Stimulated activated naive B cell treated with anti-CD40 and anti-IgM and Interleukin-4, amounts not matched to agents 10 μg/mL and 1 μg/mL and 100 μg/mL, for 72 hours (primary cell): ENCODE measurements around the gene TMEM161A.

ENCODE experiments used
- ATAC-seq, 2 donors: fragments of 150-1000 bp; cut with Tn5 transposase; replicated peaks; 2 replicates each; pipeline ENCODE4 v1.10.0; 2021; ENCODE audit warnings: moderate library complexity in 1 of 2
- DNase-seq: peaks from one replicate; pipeline ENCODE4 v3.0.0; 2021
- H3K27ac Mint-ChIP-seq: one replicate; pipeline ENCODE4 v1.8.0; 2022; ENCODE audit warnings: mild to moderate bottlenecking, mixed read lengths
- H3K27me3 Mint-ChIP-seq, 2 donors: one replicate each; pipeline ENCODE4 v1.8.0; 2022; ENCODE audit warnings: mixed read lengths in 2 of 2
- H3K36me3 Mint-ChIP-seq, 2 donors: one replicate each; pipeline ENCODE4 v1.8.0; 2022; ENCODE audit warnings: mixed read lengths in 2 of 2, mild to moderate bottlenecking in 1 of 2
- H3K4me1 Mint-ChIP-seq, 2 donors: one replicate each; pipeline ENCODE4 v1.8.0; 2022; ENCODE audit warnings: mixed read lengths in 2 of 2, mild to moderate bottlenecking in 1 of 2
- H3K4me3 Mint-ChIP-seq, 2 donors: one replicate each; pipeline ENCODE4 v1.8.0; 2022; ENCODE audit warnings: mild to moderate bottlenecking in 2 of 2, mixed read lengths in 2 of 2, moderate library complexity in 1 of 2
- H3K9me3 Mint-ChIP-seq, 2 donors: one replicate each; pipeline ENCODE4 v1.8.0; 2022; ENCODE audit warnings: mixed read lengths in 2 of 2, mild to moderate bottlenecking in 1 of 2

Gene TMEM161A

GRCh38 chr19:19081642-19082151, 56.6 kb downstream of the TMEM161A start:
- Mint-ChIP-seq H3K36me3 (peaks cover 11 to 27% of the 10 kb centered on the region in 2 donors), H3K27ac (no peak overlapping the region), H3K27me3 (no peaks in the 10 kb centered on the region), H3K9me3 (no peaks in the 10 kb centered on the region), H3K4me1 (peaks cover 22 to 49% of the 10 kb centered on the region in 2 donors), H3K4me3 (no peak overlapping the region)
- DNase-seq (no peak), ATAC-seq (no peak)

- H3K4me1 Mint-ChIP-seq, result peaks cover 23 to 54% of the 10 kb centered on the region in 2 donors
- H3K36me3 Mint-ChIP-seq, result peaks cover 14 to 32% of the 10 kb centered on the region in 2 donors
- no peaks in the 10 kb centered on the region for H3K27me3 Mint-ChIP-seq
- no peaks in the 10 kb centered on the region for H3K9me3 Mint-ChIP-seq
- H3K4me3 Mint-ChIP-seq, result no peak overlapping the region
- H3K27ac Mint-ChIP-seq, result no peak overlapping the region
- ATAC-seq, result peak; percentile 31
- no peak for DNase-seq
Observed at GRCh38 chr19:19079571-19079970, 58.7 kb downstream of the TMEM161A start.

- ATAC-seq (no peak), DNase-seq (no peak)
- Mint-ChIP-seq H3K4me3 (no peak overlapping the region), H3K36me3 (peaks cover 14 to 32% of the 10 kb centered on the region in 2 donors), H3K27ac (no peak overlapping the region), H3K27me3 (no peaks in the 10 kb centered on the region), H3K9me3 (no peaks in the 10 kb centered on the region), H3K4me1 (peaks cover 23 to 49% of the 10 kb centered on the region in 2 donors)
Observed at GRCh38 chr19:19078801-19079200, 59.5 kb downstream of the TMEM161A start.

DNA sequence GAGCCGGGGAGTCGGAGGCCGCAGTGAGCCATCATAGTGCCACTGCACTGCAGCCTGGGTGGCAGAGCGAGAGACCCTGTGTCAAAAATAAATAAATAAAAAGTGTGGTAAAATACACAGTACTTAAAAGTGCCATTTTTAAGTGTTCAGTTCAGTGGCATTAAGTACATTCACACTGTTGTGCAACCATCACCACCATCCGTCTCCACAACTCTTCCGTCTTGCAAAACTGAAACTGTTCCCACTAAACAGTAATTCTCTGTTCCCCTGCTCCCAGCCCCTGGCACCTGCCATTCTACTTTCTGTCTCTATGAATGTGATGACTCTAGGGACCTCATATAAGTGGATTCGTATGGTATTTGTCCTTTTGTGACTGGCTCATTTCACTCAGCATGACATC, 61.2 kb downstream of the TMEM161A start:
- ATAC-seq (no peak), DNase-seq (no peak)
- peak overlapping the region; percentile 53 for H3K27ac Mint-ChIP-seq
- no peaks in the 10 kb centered on the region for H3K27me3 Mint-ChIP-seq
- peaks cover 14 to 30% of the 10 kb centered on the region in 2 donors for H3K36me3 Mint-ChIP-seq
- no peaks in the 10 kb centered on the region for H3K9me3 Mint-ChIP-seq
- no peak overlapping the region for H3K4me3 Mint-ChIP-seq
- H3K4me1 Mint-ChIP-seq, result peaks cover 31 to 51% of the 10 kb centered on the region in 2 donors

DNA sequence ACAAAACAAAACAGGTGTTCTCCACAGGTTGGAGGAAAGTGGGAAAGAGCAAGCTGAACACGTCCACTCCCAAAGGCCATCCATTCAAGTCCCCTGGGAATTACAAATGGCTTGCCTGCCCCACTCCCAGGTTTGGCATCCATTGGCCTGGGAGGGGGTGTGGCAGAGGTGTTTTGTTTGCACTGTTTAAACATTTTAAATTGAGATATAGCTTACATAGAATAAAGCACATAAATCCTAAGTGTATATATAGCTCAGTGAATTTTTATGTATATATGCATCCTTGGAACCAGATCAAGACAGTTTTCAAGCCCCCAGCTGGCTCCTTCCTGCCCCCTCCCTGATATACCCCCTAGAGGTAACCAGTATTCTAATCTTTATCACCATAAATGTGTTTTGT, 61.8 kb downstream of the TMEM161A start:
- H3K27ac Mint-ChIP-seq, result peak overlapping the region; percentile 9
- H3K27me3 Mint-ChIP-seq, result no peaks in the 10 kb centered on the region
- H3K36me3 Mint-ChIP-seq, result peaks cover 13 to 29% of the 10 kb centered on the region in 2 donors
- DNase-seq (no peak), ATAC-seq (no peak)
- H3K4me3 Mint-ChIP-seq, result no peak overlapping the region
- H3K4me1 Mint-ChIP-seq, result peaks cover 29 to 45% of the 10 kb centered on the region in 2 donors
- H3K9me3 Mint-ChIP-seq, result no peaks in the 10 kb centered on the region

DNA sequence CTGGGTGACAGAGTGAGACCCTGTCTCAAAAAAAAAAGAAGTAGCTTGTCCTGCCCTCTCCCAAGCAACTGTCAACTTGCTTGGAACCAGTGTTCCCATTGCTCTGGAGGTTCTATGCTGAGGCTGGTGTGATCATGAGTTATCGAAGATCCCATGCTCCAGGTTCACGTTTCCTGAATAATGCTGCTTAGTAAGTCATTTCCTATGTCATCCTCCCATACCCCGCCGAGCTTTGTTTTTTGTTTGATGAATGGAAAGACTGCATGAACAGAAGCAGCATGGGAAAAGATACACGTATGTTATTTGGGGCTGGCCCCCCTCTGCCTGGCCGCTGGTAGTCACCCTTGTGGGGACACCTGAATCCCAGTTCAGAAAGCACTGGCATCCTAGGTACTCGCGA, 63.2 kb downstream of the TMEM161A start:
- Mint-ChIP-seq H3K27ac (peak overlapping the region; percentile 15), H3K27me3 (no peaks in the 10 kb centered on the region), H3K9me3 (no peaks in the 10 kb centered on the region), H3K4me1 (peaks cover 31 to 48% of the 10 kb centered on the region in 2 donors), H3K36me3 (peaks cover 12 to 34% of the 10 kb centered on the region in 2 donors), H3K4me3 (no peak overlapping the region)
- no peak for ATAC-seq
- no peak for DNase-seq

DNA sequence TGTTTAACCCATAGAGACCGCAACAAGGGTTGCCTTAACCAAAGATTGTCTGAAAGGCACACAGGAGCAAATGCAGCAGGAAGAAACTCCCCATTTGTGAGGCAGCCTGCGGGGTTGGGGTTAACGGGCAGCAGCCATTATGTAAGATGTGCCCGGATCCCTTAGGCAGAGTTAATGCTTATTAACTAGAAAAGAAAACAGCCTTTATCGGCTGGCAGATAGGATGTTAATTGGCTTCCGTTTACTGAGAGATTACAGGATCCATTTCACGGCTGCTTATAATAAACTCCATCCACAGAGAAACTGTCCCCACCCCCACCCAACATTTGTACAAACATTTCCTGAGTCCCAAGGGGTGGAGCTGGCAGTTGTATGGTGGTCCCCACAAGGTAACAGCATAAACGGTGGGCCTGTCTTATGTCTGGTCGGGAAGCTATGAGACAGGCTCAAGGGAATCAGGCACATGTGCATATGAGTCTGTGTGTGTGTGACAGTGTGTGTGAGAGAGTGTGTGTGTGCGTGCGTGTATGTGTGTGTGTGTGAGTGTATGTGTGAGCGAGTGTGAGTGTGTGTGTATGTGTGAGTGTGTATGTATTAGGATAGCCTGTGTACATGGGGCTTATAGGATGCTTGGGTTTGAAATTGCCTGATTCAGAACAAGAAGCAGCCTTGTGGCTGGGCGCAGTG, 63.9 kb downstream of the TMEM161A start:
- H3K4me3 Mint-ChIP-seq, result no peak overlapping the region
- ATAC-seq (no peak), DNase-seq (no peak)
- H3K27ac Mint-ChIP-seq, result no peak overlapping the region
- no peaks in the 10 kb centered on the region for H3K27me3 Mint-ChIP-seq
- peaks cover 29 to 45% of the 10 kb centered on the region in 2 donors for H3K4me1 Mint-ChIP-seq
- peaks cover 12 to 31% of the 10 kb centered on the region in 2 donors for H3K36me3 Mint-ChIP-seq
- H3K9me3 Mint-ChIP-seq, result no peaks in the 10 kb centered on the region

DNA sequence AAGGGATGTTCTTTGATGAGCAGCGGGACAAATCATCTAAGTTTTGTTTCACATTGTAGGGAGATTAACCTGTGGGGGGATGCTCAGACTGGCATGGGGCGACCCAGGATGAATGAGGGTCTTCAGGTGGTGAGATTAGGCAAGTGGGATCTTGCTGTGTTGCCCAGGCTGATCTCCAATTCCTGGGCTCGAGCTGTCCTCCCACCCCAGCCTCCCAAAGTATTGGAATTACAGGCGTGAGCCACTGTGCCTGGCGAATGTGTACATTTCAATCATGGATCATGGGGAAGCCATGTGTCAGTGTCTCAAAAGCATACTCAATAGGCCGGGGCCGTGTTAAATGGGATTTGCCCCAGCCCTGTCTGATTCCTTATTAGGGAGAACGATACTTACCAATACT, 66.4 kb downstream of the TMEM161A start:
- no peak for DNase-seq
- Mint-ChIP-seq H3K4me1 (peaks cover 26 to 41% of the 10 kb centered on the region in 2 donors), H3K27me3 (no peaks in the 10 kb centered on the region), H3K9me3 (no peaks in the 10 kb centered on the region), H3K36me3 (peaks cover 6 to 17% of the 10 kb centered on the region in 2 donors), H3K4me3 (no peak overlapping the region), H3K27ac (no peak overlapping the region)
- no peak for ATAC-seq
